SU-DHL-6 (cell line): Measurements from ENCODE around the gene REEP3.

Source experiments
- EZH2phosphoT487 ChIP-seq: fragments of 200-600 bp; sonication (generic), shearing (Covaris generic); conservative IDR thresholded peaks from 2 replicates; pipeline ENCODE4 v1.6.1; 2018; ENCODE audit warnings: mild to moderate bottlenecking, antibody characterized with exemption, low read length, moderate library complexity, mixed read lengths
- TF ChIP-seq, protein P1 (sequence below): fragments of 200-600 bp; sonication (generic); IDR thresholded peaks from one replicate; pipeline ENCODE4 v1.5.1; 2017; ENCODE audit warnings: antibody characterized with exemption, mild to moderate bottlenecking, low read length, moderate library complexity; ENCODE audit not compliant: insufficient read depth, poor library complexity, severe bottlenecking

DNA sequence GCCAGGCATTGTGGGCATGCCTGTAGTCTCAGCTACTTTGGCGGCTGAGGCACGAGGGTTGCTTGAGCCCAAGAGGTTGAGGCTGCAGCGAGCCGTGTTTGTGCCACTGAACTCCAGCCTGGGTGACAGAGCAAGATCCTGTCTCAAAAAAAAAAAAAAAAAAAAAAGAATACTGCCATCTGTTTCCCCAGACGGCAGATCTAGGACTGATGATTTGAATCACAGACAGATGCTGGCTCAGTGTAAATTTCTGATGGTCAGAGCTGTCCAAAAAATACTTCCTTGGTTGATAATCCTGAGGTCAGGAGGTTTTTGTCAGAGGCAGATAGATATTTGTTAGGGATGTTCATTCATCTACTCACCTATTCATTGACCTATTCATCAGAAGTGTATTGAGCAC is 130.7 kb downstream of the REEP3 start:
- TF ChIP-seq, protein P1, sequence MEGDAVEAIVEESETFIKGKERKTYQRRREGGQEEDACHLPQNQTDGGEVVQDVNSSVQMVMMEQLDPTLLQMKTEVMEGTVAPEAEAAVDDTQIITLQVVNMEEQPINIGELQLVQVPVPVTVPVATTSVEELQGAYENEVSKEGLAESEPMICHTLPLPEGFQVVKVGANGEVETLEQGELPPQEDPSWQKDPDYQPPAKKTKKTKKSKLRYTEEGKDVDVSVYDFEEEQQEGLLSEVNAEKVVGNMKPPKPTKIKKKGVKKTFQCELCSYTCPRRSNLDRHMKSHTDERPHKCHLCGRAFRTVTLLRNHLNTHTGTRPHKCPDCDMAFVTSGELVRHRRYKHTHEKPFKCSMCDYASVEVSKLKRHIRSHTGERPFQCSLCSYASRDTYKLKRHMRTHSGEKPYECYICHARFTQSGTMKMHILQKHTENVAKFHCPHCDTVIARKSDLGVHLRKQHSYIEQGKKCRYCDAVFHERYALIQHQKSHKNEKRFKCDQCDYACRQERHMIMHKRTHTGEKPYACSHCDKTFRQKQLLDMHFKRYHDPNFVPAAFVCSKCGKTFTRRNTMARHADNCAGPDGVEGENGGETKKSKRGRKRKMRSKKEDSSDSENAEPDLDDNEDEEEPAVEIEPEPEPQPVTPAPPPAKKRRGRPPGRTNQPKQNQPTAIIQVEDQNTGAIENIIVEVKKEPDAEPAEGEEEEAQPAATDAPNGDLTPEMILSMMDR, result no peak
- TF ChIP-seq EZH2phosphoT487, result no peak
